ENCODE measurements around the gene B3GNT4.
"Not testable (repeated sequence)": the region's sequence is repeated elsewhere in the genome, so short reads cannot be mapped to it uniquely, and the experiment has no call there.

The B3GNT4 gene

GRCh38 chr12:122189626-122190475 lies 13.7 kb upstream of the B3GNT4 start:
- DNase-seq = no peak

GRCh38 chr12:122190842-122191668 lies 12.5 kb upstream of the B3GNT4 start:
- peak; percentile 8 for DNase-seq

DNA sequence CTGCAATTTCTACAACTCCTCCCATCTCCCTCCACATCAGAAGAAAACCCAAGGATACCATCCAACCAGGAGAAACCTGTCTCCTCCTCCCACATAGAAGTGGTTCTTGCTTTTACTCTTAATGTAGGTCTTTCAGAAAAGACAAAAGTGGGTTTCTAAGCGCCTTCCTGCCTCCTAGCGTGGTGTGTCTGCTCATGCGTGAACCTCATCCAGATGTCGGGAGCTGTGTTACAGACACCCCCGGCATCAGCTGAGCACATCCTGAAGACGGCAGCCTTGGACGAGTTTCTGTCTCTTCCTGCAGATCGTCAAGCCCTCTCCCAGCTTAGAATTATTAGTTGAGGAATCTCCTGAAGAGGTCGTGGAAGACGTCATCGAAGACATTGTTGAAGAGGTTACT lies 11.1 kb upstream of the B3GNT4 start:
- DNase-seq = no peak

DNA sequence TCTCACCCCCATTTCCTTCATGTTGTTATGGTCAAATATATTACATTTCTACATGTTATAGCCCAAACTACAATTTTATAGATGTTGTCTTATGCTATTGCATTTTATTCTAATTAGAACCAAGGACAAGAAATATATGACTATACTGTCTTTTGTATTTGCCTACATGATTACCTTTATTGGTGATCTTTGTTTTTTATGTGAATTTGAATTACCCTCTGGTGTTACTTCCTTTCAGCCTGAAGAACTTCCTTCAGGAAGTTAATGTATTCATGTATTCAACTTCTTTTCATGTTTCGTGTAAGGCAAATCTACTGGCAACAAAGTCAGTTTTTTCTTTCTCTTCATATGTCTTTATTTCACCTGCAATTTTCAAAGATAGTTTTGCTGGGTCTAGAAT lies 8.7 kb upstream of the B3GNT4 start:
- DNase-seq = no peak

GRCh38 chr12:122195405-122195804 lies 8.1 kb upstream of the B3GNT4 start:
- DNase-seq = no peak

DNA sequence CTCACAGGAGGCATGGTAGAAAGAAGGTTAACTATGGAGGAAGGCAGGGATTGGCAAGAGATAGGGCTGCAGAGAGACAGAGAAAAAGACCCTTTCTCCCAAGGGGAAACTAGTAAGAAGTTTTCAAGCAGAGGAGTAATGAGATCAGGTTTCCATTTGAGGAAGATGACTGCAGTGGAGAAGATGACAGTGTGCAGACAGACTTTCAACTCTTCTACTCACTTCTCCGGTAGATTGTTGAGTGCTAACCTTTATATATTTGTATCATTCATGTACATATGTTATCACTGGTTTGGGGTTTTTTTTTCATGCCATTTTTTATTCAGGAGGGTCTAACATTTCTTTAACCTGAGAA lies 5.9 kb upstream of the B3GNT4 start:
- no peak for DNase-seq

GRCh38 chr12:122199484-122200355 lies 3.8 kb upstream of the B3GNT4 start:
- DNase-seq = no peak

DNA sequence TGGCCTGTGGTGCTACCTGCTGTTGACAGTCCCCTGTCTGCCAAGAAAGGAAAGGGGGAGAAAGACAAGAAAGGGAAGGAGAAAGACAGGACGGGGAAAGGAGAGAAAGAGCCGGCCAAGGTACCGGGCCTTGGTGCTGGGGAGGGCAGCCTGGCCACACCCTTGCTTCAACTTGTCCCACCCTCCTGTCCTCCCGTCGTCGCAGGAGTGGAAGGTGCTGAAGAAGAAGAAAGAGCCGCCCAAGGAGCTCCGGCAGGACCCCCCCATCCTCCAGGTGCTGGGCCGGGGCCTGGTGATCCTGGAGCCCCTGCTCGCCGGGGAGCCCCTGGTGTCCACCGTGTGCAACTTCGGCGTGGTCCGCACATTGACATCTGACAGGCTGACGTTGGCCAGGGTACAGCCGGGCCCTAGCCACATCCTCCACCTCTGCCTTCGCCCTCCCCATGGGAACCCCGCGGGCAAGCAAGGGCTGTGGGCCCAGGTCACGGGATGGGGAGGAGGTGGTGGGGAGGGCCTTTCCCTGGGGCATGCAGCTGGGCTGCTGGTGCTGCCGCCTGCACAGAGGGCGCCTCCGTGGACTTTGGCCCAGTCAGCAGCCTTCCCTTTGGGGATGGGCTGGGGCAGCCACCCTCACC lies 2.9 kb upstream of the B3GNT4 start:
- DNase-seq = no peak

- DNase-seq = no peak
These were observed 2.1 kb upstream of the B3GNT4 start for GRCh38 chr12:122201381-122201780.

- DNase-seq = no peak
These were observed 1.5 kb upstream of the B3GNT4 start for GRCh38 chr12:122202017-122202416.

DNA sequence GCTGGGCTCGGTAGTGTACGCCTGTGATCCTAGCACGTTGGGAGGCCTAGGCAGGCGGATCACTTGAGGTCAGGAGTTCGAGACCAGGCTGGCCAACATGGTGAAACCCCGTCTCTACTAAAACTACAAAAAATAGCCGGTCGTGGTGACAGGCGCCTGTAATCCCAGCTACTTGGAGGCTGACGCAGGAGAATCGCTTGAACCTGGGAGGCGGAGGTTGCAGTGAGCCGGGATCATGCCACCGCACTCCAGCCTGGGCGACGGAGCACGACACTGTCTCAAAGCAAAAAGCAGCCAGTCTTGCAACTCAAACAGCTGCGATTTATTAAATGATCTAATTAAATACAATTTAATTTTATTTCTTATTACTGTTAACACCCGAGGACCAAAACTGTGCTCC lies 698 bp upstream of the B3GNT4 start:
- DNase-seq = not testable (repeated sequence)

DNA sequence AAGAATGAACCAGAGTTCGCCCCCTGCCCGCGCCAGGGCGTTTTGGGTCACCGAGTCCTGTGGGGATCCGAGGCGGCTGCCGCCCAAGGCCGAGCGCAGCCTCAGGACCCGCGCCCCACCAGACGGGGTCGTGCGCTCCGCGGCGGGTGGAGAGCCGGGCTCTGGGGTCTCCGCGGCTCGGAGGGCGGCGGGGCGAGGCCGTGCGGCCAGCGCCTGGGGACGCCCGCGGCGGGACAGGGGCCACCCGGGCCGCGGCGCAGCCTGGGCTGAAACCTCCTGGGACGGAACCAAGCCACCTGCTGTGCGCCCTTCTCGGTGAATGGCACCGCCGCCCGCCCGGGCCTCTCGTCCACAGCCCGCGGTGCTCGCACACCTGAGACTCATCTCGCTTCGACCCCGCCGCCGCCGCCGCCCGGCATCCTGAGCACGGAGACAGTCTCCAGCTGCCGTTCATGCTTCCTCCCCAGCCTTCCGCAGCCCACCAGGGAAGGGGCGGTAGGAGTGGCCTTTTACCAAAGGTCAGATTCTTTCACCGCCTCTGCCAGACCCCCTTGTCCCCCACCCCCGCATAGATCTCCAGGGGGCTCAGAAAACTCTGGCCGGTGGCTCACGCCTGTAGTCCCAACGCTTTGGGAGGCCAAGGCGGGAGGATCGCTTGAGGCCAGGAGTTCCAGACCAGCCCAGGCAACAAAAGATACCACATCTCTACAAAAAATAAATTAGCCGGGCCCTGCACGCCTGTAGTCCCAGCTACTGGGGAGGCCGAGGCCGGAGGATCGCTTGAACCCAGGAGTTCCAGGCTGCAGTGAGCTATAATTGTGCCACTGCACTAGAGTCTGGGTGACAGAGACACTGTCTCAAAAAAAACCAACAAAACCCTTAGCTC lies 901 bp downstream of the B3GNT4 start:
- DNase-seq = no peak

- no peak for DNase-seq
These were observed 1.8 kb downstream of the B3GNT4 start for GRCh38 chr12:122205053-122205925.

DNA sequence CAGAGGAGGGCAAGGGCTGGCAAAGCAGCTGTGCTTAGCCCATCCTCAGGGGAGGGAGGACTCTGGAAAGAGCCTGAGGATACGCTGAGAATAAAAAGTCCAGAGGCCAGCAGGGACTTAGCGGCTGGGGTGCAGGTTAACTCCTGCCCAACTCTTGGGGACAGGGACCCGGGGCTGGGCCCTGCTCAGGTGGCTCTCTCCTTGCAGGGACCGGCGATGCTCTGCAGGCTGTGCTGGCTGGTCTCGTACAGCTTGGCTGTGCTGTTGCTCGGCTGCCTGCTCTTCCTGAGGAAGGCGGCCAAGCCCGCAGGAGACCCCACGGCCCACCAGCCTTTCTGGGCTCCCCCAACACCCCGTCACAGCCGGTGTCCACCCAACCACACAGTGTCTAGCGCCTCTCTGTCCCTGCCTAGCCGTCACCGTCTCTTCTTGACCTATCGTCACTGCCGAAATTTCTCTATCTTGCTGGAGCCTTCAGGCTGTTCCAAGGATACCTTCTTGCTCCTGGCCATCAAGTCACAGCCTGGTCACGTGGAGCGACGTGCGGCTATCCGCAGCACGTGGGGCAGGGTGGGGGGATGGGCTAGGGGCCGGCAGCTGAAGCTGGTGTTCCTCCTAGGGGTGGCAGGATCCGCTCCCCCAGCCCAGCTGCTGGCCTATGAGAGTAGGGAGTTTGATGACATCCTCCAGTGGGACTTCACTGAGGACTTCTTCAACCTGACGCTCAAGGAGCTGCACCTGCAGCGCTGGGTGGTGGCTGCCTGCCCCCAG lies 2.8 kb downstream of the B3GNT4 start:
- no peak for DNase-seq

DNA sequence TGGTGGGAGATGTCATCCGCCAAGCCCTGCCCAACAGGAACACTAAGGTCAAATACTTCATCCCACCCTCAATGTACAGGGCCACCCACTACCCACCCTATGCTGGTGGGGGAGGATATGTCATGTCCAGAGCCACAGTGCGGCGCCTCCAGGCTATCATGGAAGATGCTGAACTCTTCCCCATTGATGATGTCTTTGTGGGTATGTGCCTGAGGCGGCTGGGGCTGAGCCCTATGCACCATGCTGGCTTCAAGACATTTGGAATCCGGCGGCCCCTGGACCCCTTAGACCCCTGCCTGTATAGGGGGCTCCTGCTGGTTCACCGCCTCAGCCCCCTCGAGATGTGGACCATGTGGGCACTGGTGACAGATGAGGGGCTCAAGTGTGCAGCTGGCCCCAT lies 3.5 kb downstream of the B3GNT4 start:
- DNase-seq = no peak

DNA sequence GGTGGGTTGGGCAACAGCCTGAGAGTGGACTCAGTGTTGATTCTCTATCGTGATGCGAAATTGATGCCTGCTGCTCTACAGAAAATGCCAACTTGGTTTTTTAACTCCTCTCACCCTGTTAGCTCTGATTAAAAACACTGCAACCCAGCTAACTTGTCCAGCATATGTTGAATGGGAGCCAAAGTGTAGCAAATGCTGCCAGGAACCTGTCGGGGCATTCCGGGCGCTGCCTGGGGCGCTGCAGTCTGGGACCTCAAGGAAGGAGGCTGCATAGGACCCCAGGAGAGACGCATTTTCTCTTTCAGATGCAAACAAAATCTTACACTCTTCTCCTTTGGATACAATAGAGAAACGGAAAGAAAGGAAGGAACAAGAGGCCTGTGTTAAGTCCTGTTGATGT lies 3.9 kb downstream of the B3GNT4 start:
- DNase-seq = no peak

DNA sequence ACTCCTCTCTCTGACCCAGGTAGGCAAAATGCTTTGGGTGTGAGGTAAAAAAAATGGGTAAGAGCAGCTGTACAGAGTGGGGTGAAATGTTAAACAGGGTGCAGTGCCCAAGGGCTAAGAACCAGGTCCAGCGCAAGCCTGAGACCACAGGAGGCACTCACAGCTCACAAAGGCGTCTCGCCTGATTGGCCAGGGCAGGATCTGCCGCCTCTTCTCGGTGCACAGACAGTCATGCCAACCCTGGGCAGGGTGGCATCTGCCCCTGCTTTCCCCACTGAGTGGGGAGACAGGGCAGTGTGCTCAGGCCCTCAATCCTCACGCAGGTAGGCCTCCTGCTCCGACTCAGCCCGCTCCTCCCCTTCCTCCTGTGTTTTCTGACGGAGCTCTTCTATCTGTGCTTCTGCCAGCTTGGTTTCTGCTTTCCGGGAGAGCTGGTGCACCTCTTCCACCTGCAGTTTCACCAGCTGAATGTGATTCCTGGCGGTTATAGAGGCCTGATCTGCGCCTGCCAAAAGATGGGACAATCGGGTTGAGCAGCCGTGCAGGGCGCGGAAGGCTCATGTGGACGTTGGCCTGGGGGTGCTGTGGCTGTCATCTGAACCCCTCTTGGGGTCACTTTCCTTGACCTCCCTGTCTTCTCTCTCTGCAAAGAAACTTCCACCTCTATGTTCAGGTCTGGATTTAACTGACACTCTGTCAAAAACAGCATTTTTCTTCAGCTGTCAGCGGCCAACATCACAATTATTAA lies 4.7 kb downstream of the B3GNT4 start:
- DNase-seq = no peak

GRCh38 chr12:122215771-122216170 lies 12.3 kb downstream of the B3GNT4 start:
- DNase-seq = no peak

GRCh38 chr12:122216445-122216844 lies 12.9 kb downstream of the B3GNT4 start:
- DNase-seq = no peak

Data from NCI-H187 treated with DMSO at 0.1 percent for 48 hours (cell line).